H1 (cell line): Measurements from ENCODE around the gene STRA8.

ENCODE experiments used
- BRCA1 ChIP-seq: IDR thresholded peaks from 2 replicates; pipeline ENCODE4 v1.6.1; 2012; ENCODE audit warnings: low read depth, low read length, improper control_type of control experiment
- CEBPB ChIP-seq: IDR thresholded peaks from 2 replicates; pipeline ENCODE4 v1.6.1; 2012; ENCODE audit warnings: low read depth, low read length
- EGR1 ChIP-seq: IDR thresholded peaks from 2 replicates; pipeline ENCODE4 v1.6.1; 2011; ENCODE audit warnings: low read depth, low read length, borderline replicate concordance
- POLR2A ChIP-seq, 2 experiments: IDR thresholded peaks; 1 replicate in 1 of 2; 2 replicates in 1 of 2; pipeline ENCODE4 v1.6.1; 2011; ENCODE audit warnings: low read depth in 2 of 2, low read length in 2 of 2, mild to moderate bottlenecking in 2 of 2; ENCODE audit errors: control extremely low read depth in 1 of 2
- SIN3A ChIP-seq, 2 experiments: IDR thresholded peaks in 1 of 2; conservative IDR thresholded peaks in 1 of 2; 2 replicates each; pipeline ENCODE4 v1.6.1; 2011 to 2012; ENCODE audit warnings: low read length in 2 of 2, improper control_type of control experiment in 1 of 2, low read depth in 1 of 2, mild to moderate bottlenecking in 1 of 2
- TAF7 ChIP-seq: optimal IDR thresholded peaks from 2 replicates; pipeline ENCODE3; 2011; ENCODE audit warnings: low read depth, mild to moderate bottlenecking, inconsistent platforms, low read length, moderate library complexity, borderline replicate concordance
- YY1 ChIP-seq: IDR thresholded peaks from 2 replicates; pipeline ENCODE4 v1.6.1; 2011; ENCODE audit warnings: low read depth, mild to moderate bottlenecking, low read length
- ZNF274 ChIP-seq: IDR thresholded peaks from 2 replicates; pipeline ENCODE4 v1.7.0; 2012; ENCODE audit warnings: low read length, borderline replicate concordance; ENCODE audit errors: extremely low read depth

- TF ChIP-seq SIN3A (conservative IDR thresholded peaks at IDR 0.05 in 1 of 2, IDR thresholded peaks at IDR 0.05 in 1 of 2; ENCODE audit: low read depth in 1 of 2, low read length in 2 of 2): no peak
- no peak for TF ChIP-seq POLR2A (IDR thresholded peaks at IDR 0.05; ENCODE audit: control extremely low read depth in 1 of 2, low read depth in 2 of 2, low read length in 2 of 2)
- no peak for TF ChIP-seq TAF7
- no peak for TF ChIP-seq YY1
- TF ChIP-seq BRCA1: no peak
- TF ChIP-seq EGR1: no peak
- no peak for TF ChIP-seq ZNF274
- no peak for TF ChIP-seq CEBPB
These were observed 36.3 kb downstream of the STRA8 start for GRCh38 chr7:135269921-135270320.
